OCI-LY1 (cell line): ENCODE measurements around the gene PFKP.

Experiments
- EZH2 ChIP-seq: fragments of 200-600 bp; sonication (generic), shearing (Covaris generic); IDR thresholded peaks from 2 replicates; pipeline ENCODE4 v1.8.0; 2017; ENCODE audit warnings: borderline replicate concordance, mixed run types, mild to moderate bottlenecking, antibody characterized with exemption, low read length, moderate library complexity, mixed read lengths
- TF ChIP-seq, protein P1 (sequence below): fragments of 200-600 bp; sonication (generic), shearing (Covaris generic); IDR thresholded peaks from 2 replicates; pipeline ENCODE4 v1.5.1; 2017; ENCODE audit warnings: mild to moderate bottlenecking, antibody characterized with exemption, low read length, moderate library complexity, mixed read lengths

DNA sequence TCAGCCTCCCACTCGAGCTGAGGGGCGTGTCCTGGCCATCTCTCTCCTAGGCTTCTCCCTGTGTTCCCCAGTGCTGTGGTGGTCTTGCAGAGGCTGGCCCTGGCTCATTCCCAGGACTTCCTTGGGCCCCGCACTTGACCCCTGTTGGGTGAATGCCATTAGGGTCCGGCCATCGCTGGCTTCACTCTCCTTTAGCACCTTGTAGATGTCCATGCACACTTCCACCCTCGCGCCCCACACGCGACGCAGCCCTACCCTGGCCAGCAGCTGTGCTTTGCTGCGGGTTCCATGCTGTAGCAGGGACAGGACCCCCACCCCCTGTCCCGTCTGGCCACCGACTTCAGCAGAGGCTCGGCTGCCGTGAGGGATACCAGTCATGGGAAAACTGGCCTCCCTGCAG, 58.9 kb downstream of the PFKP start:
- TF ChIP-seq, protein P1, sequence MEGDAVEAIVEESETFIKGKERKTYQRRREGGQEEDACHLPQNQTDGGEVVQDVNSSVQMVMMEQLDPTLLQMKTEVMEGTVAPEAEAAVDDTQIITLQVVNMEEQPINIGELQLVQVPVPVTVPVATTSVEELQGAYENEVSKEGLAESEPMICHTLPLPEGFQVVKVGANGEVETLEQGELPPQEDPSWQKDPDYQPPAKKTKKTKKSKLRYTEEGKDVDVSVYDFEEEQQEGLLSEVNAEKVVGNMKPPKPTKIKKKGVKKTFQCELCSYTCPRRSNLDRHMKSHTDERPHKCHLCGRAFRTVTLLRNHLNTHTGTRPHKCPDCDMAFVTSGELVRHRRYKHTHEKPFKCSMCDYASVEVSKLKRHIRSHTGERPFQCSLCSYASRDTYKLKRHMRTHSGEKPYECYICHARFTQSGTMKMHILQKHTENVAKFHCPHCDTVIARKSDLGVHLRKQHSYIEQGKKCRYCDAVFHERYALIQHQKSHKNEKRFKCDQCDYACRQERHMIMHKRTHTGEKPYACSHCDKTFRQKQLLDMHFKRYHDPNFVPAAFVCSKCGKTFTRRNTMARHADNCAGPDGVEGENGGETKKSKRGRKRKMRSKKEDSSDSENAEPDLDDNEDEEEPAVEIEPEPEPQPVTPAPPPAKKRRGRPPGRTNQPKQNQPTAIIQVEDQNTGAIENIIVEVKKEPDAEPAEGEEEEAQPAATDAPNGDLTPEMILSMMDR: no peak
- no peak for TF ChIP-seq EZH2
